ENCODE measurements around the gene RELB.

DNA sequence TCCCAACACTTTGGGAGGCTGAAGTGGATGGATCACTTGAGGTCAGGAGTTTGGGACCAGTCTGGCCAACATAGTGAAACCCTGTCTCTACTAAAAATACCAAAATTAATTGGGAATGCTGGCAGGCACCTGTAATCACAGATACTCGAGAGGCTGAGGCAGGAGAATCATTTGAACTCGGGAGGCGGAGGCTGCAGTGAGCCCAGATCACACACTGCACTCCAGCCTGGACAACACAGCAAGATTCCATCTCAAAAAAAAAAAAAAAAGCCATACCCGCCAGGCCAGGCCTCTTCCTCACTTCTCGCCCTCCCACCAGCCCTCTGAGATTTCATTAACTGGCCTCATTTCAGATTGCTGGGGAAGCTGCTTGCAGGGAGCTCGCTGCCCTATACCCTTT lies 7.7 kb upstream of the RELB start:
- no peak for TF ChIP-seq POLR2AphosphoS2 (conservative IDR thresholded peaks at IDR 0.05; ENCODE audit: low read length)
- TF ChIP-seq CBX8 (IDR thresholded peaks at IDR 0.05): no peak
- TF ChIP-seq PHF8 (IDR thresholded peaks at IDR 0.05; ENCODE audit: borderline replicate concordance, low read depth): no peak
- no peak for TF ChIP-seq POLR2A (IDR thresholded peaks at IDR 0.05; ENCODE audit: low read length)
- no peak for TF ChIP-seq ZNF302 (CRISPR knock-in tag; IDR thresholded peaks at IDR 0.05)
- TF ChIP-seq, protein P1, sequence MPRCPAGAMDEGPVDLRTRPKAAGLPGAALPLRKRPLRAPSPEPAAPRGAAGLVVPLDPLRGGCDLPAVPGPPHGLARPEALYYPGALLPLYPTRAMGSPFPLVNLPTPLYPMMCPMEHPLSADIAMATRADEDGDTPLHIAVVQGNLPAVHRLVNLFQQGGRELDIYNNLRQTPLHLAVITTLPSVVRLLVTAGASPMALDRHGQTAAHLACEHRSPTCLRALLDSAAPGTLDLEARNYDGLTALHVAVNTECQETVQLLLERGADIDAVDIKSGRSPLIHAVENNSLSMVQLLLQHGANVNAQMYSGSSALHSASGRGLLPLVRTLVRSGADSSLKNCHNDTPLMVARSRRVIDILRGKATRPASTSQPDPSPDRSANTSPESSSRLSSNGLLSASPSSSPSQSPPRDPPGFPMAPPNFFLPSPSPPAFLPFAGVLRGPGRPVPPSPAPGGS (IDR thresholded peaks at IDR 0.05): no peak

Measured in A549 (cell line).